GM12892 (cell line): ENCODE results near the gene PDGFB.

Experiments
- DNase-seq: peaks from one replicate; pipeline ENCODE4 v3.0.0; 2011; ENCODE audit not compliant: insufficient read length
- FAIRE-seq: peaks from 2 replicates; lab custom pipeline; 2011; peaks lifted over from hg19 to GRCh38; lab: Jason Lieb, UNC
- POLR2A ChIP-seq: IDR thresholded peaks from 2 replicates; pipeline ENCODE4 v1.6.1; 2011; ENCODE audit warnings: low read depth, low read length, control low read depth
- POLR2AphosphoS5 ChIP-seq: IDR thresholded peaks from 2 replicates; pipeline ENCODE4 v1.6.1; 2011; ENCODE audit warnings: low read depth, low read length, control low read depth
- TAF1 ChIP-seq: IDR thresholded peaks from 2 replicates; pipeline ENCODE4 v1.6.1; 2011; ENCODE audit warnings: low read depth, mild to moderate bottlenecking, control low read depth, low read length, borderline replicate concordance

The PDGFB gene

DNA sequence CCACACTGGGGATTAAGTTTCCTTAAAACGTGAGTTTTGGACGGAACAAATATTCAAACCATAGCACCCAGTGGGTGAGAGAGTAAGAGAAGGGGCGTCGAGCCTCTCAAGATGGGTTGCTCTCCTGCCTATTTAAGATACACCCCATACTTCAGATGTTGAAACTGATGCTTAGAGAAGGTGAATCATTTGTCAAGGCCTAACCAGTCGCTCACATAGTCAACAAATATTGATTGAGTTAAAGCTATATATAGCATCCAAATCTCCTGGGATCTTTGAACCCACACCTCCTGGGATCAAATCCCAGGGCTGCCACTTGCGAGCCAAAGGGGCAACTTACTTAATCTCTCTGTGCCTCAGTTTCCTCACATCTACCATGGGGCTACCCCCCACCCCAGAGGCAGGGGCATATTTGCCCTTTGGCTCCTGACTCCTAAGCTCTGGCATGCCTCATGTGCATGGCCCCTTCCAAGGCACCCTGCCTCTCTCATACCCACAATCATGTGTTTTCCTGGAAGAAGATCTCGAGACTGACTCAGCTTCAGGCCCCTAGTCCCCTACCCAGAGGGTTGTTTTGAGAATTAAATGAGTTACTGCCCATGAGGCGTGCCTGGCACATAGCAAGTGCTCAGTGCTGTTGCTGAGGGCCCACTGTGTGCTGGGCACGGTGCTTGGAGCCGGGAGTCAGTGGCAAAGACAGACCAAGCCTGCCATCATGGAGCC lies 19.0 kb upstream of the PDGFB start:
- peak; percentile 50 for FAIRE-seq
- TF ChIP-seq POLR2A, result no peak
- TF ChIP-seq TAF1, result no peak
- no peak for TF ChIP-seq POLR2AphosphoS5
- DNase-seq, result no peak

DNA sequence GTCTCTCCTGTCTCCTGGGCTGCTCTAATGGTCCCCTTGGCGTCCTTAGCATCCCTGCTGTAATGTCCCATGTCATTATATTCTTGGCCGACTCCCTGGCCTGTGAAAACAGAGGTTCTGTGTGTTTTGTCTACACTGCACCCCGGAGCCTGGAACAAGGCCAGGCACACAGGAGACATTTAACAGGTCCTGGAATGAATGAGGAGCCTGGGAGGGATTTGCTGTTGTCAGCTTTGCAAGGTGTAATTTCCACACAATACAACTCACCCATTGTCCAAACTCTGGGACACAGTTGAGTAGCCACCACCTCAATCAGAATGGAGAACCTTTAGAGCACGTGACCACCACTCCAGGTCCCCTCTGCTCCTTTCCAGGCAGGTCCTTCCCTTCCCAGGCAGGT lies 14.9 kb upstream of the PDGFB start:
- TF ChIP-seq TAF1, result no peak
- no peak for TF ChIP-seq POLR2AphosphoS5
- TF ChIP-seq POLR2A, result no peak
- DNase-seq (no peak), FAIRE-seq (no peak)

DNA sequence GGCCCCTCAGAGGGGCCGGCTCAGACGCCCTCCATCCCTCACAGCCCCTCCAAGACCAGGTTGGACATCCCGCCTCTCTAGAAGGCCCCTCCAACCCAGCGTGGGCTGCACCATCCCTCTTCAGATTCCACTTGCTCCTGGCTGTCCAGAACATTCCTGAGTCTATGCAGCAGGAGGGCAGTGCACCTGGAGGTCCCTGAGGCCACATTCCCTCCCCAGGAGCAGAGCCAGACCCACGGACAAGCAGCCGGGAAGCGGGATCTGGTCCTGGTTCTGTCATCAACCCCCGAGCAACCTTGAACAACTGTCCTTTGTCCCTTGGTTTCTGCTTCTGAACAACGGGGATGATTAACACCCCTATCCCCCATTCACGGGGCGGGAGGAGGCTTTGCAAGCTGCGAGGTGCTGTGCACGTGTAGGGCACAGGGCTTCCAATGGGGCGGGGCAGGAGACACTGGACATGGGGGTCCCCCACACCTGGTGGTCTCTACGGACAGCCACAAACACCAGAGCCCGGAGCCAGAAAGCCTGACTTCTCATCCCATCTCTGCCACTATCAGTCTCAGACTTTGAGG lies 13.2 kb upstream of the PDGFB start:
- DNase-seq (no peak), FAIRE-seq (no peak)
- TF ChIP-seq TAF1 (no peak), POLR2AphosphoS5 (no peak), POLR2A (no peak)

DNA sequence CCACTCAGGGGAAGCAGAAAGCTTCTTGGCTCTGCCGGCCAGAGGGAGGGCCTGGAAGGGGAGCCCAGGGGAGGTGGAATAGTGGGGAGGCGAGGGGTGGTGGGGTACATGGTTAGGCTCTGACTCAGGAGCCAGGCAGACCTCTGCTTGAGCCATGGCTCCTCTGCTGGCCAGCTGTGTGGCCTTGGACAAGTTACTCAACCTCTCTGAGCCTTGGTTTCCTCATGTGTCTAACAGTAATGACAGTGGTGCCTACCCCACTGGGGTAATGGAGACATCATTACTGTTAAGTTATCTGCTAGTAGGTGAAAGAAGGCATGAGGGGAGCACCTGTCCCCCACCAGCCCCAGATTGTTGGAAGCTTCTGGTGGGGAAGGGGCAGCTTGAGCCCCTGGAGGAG lies 12.2 kb upstream of the PDGFB start:
- FAIRE-seq, result peak; percentile 54
- no peak for TF ChIP-seq TAF1

DNA sequence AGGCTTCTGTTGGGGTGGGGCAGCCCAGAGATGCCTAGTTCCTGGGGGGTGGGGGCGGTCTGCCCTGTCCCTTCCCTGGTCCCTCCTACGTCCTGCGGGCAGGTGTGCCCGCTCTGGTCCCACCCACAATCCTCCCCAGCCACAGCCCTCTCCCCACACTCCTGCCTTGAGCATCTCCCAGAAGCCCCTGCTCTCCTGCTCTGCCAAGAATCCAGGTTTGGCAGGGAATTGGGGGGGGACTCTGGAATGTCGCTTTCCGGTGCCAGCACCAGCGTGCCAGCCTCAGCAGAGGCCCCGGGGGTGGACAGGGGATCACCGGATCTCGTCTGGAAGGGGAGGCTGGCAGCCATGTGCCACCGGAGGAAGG lies 11.4 kb upstream of the PDGFB start:
- DNase-seq (no peak), FAIRE-seq (no peak)
- TF ChIP-seq POLR2A, result no peak
- no peak for TF ChIP-seq TAF1
- TF ChIP-seq POLR2AphosphoS5, result no peak

More for the DNA sequence above, 12.2 kb upstream of the PDGFB start:
- DNase-seq, result no peak

DNA sequence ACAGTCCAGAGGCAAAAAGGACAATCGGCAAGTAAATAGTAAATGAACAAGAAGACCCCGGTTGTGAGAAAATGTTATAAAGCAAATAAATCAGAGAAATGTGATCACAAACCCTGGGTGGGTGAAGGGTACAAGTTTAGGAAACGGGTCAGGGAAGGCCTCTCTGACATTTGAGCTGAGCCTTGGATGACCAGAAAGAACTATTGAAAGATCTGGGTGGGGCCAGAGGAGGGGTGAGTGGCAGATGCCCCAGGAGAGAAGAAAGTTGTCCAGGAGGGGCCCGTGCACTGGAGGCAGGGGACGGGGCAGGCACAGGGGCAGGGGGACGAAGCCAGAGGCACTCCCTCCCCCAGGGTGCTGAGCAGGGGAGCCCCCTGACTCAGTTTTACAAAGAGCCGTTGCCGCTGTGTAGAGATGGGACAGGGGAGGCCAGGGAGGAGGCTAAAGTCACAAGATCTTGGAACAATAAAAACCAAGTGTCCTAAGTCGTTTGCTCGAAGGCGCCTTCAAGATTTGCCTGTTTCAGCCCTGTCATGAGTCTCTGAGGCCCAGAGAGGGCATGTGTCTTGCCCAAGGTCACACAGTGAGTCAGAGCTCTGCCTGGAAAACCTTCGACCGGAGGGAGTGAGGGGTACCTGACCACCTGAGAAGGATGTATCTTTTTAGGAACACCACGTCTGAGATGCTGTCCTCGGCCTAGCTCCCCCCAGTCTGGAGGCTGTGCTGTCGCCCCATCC lies 10.8 kb upstream of the PDGFB start:
- DNase-seq (no peak), FAIRE-seq (peak; percentile 85)
- no peak for TF ChIP-seq POLR2AphosphoS5
- TF ChIP-seq TAF1, result no peak
- no peak for TF ChIP-seq POLR2A

DNA sequence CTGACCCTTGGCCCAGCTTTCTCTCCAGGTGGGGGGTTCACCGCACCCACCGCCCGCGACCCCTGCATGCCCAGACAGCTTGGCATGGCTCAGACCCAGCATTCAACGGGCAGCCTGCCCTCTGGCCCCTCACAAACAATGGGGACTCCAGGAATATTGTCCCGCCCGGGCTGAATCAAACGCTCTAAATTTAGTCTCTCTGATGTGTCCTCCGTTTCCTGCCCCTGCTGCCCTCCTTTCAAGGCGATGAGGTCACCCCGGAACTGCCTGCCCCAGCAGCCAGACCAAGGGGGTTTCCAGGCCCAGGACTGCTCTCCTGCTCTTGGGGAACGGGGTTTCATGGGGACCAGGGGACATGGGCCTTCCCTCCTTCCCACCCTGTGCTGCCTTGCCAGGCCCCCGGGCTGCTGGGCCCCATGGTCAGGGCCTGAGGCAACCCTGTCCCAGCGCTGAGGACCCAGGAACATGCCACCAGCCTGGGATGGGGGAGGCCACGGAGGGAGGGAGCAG lies 10.1 kb upstream of the PDGFB start:
- peak; percentile 75 for TF ChIP-seq POLR2A
- TF ChIP-seq POLR2AphosphoS5, result no peak
- DNase-seq, result peak; percentile 90
- FAIRE-seq, result peak; percentile 96

DNA sequence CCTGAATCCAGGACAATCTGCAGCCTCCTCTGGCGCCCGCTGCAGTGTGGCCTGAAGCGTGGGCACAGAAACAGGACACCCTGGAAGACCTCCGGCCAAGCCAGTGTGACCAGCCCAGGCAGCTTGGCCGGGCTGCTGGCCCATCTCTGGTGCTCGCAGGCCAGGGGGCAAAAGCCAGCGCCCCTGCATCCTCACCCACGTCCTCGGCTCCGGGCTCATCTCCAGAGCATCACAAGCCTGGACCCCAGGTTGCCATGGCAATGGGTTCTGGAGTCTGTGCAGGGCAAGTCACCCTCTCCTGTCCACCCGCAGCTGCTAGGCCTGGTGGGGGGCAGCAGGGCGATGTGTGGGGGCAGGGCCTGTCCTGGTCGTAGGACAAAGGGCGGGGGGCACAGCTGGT lies 9.3 kb upstream of the PDGFB start:
- TF ChIP-seq POLR2A (no peak), TAF1 (no peak), POLR2AphosphoS5 (no peak)
- no peak for DNase-seq
- FAIRE-seq, result no peak

DNA sequence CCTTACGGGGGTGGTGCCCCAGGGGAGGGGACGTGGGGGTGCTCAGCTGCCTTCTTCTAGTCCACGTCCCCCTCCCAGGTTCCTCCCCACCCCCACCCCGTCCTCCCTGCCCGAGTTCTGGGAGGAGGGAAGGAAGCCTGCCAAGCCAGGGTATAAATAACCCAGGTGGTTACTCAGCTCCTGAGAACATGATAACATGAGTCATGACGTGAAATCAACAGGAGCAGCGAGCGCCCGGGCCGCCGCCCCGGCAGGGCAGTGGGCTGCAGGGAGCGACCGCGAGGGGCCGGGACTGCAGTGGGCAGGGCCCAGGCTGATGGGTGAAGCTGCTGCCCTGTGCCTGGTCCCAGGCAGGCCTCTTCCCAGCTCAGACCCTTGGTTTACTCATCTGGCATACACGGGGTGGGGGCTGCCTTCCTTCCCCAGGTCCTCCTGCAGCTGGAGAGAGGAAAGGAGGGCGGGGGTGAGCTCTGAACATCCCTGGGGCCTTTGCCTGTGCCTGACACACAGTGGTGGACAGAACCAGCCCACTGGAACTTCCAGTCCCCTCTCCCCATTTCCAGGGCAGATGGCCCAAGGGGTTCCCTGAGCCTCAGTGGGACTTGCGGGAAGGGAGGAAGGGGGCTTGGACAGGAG lies 8.8 kb upstream of the PDGFB start:
- TF ChIP-seq POLR2A, result no peak
- TF ChIP-seq POLR2AphosphoS5, result no peak
- TF ChIP-seq TAF1, result no peak
- peak; percentile 53 for FAIRE-seq
- DNase-seq, result no peak

DNA sequence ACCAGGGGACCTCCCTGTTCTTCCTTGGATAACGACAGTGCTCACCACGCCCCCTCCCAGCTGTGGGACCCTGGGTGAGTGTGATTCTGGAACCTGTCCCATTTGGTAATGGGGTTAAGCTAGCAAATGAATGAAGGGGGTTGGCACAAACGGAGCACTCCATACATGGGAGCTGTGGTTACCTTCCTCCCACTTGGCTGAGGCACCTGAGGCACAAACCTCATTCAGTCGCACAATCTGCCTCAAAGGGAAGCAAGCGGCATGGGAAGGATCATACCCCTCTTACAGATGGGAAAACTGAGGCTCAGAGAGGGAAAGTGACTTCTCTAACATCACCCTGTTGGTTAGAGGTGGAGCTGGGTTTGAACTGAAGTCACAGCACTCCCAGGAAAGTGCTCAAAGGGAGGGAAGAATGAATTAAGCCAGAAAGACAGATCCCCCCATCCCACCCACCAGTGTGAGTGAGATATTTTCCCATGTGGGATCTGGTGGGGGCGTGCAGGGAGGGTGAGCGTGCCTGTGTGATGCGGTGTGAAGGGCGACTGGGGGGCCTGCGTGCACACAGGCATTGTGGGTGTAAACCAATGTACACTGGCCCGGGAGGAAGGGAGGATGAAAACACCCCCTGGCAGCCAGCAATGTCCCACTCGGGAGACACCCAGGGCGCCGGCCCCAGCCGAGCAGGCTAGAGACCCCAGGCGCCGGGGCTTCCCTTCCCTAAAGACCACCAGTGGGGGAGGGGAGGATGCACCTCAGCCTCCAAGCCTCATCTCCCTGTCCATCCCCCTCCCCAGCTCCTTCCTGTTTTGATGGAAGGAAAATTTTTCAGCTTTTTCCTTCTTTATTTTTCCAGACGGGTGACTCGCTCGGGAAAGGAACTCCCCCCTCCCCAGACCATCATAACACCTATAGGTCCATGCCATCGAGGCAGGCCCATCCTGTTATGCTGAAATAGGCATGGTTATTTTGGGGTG lies 8.0 kb upstream of the PDGFB start:
- TF ChIP-seq TAF1 (no peak), POLR2A (no peak), POLR2AphosphoS5 (no peak)
- DNase-seq (no peak), FAIRE-seq (peak; percentile 73)
